IMR-90 (cell line): ENCODE results near the gene S100A5. TPM values are rescaled to one million over a fixed set of nuclear protein-coding genes. Genes with fewer than 3 reads are reported as not detected.

Experiments used
- ATAC-seq: fragments of 200-7000 bp; cut with Tn5 transposase; 2 replicates; pipeline ENCODE4 v1.9.1; 2020; ENCODE audit warnings: low read depth, mild to moderate bottlenecking, moderate library complexity
- BruUV-seq: library from RNA; stranded (reverse); fragments of 400-500 nt; replicated peaks from 2 replicates; lab custom pipeline; 2021; lab: Mats Ljungman, UMichigan
- CTCF ChIA-PET: fragments of 300-600 bp; formaldehyde crosslinking; extraction: SDS; loops from one replicate; lab custom pipeline; 2021; ENCODE audit warnings: antibody characterized with exemption; lab: Yijun Ruan, JAX
- POLR2A ChIA-PET: fragments of 300-600 bp; sonication (Branson Sonifier 250); formaldehyde crosslinking; loops from one replicate; lab custom pipeline; 2022; ENCODE audit warnings: antibody characterized with exemption; ENCODE audit not compliant: unreplicated experiment; lab: Charles Lee
- DNase-seq: peaks from one replicate; pipeline ENCODE4 v3.0.0; 2013
- H2AFZ ChIP-seq: replicated peaks from 2 replicates; pipeline ENCODE3; 2013; ENCODE audit warnings: low read length, mild to moderate bottlenecking; ENCODE audit not compliant: poor library complexity
- H2AK5ac ChIP-seq: 2 replicates; pipeline ENCODE4 v1.6.1; 2013; ENCODE audit warnings: low read depth, low read length, inconsistent platforms
- H2AK9ac ChIP-seq: replicated peaks from 2 replicates; pipeline ENCODE3; 2013; ENCODE audit warnings: mild to moderate bottlenecking, low read depth, low read length, moderate library complexity; ENCODE audit not compliant: poor library complexity
- H2BK120ac ChIP-seq: 2 replicates; pipeline ENCODE4 v1.6.1; 2013; ENCODE audit warnings: low read depth, low read length, inconsistent platforms
- H2BK15ac ChIP-seq: 3 replicates; pipeline ENCODE4 v1.6.1; 2013; ENCODE audit warnings: low read depth, low read length, inconsistent platforms
- H2BK20ac ChIP-seq: 2 replicates; pipeline ENCODE4 v1.6.1; 2013; ENCODE audit warnings: low read depth, mild to moderate bottlenecking, inconsistent platforms, low read length, moderate library complexity
- H2BK5ac ChIP-seq: 2 replicates; pipeline ENCODE4 v1.6.1; 2013; ENCODE audit warnings: mild to moderate bottlenecking, low read depth, low read length, inconsistent platforms; ENCODE audit not compliant: poor library complexity, severe bottlenecking
- H3K14ac ChIP-seq: replicated peaks from 2 replicates; pipeline ENCODE4 v1.6.1; 2013; ENCODE audit warnings: low read depth, low read length, inconsistent platforms
- H3K18ac ChIP-seq: 2 replicates; pipeline ENCODE4 v1.6.1; 2013; ENCODE audit warnings: low read depth, low read length, control low read depth
- H3K23ac ChIP-seq: 2 replicates; pipeline ENCODE4 v1.6.1; 2013; ENCODE audit warnings: low read depth, low read length, inconsistent platforms
- H3K27ac ChIP-seq: 2 replicates; pipeline ENCODE4 v1.5.1; 2013; ENCODE audit warnings: mild to moderate bottlenecking, control low read depth, low read length; ENCODE audit not compliant: insufficient read depth
- H3K27me3 ChIP-seq: 2 replicates; pipeline ENCODE4 v1.6.1; 2013; ENCODE audit warnings: low read length; ENCODE audit not compliant: control insufficient read depth, insufficient read depth
- H3K36me3 ChIP-seq: 2 replicates; pipeline ENCODE4 v1.6.1; 2013; ENCODE audit warnings: low read length, mixed read lengths; ENCODE audit not compliant: control insufficient read depth, insufficient read depth
- H3K4ac ChIP-seq: 2 replicates; pipeline ENCODE4 v1.6.1; 2013; ENCODE audit warnings: low read depth, low read length, inconsistent platforms
- H3K4me1 ChIP-seq: 2 replicates; pipeline ENCODE4 v1.6.1; 2013; ENCODE audit warnings: low read length, mixed read lengths; ENCODE audit not compliant: control insufficient read depth, insufficient read depth
- H3K4me2 ChIP-seq: 2 replicates; pipeline ENCODE4 v1.6.1; 2013; ENCODE audit warnings: low read depth, mild to moderate bottlenecking, control low read depth, low read length, moderate library complexity
- H3K4me3 ChIP-seq: 2 replicates; pipeline ENCODE4 v1.5.1; 2013; ENCODE audit warnings: low read depth, mild to moderate bottlenecking, control low read depth, low read length, moderate library complexity; ENCODE audit not compliant: insufficient read depth
- H3K56ac ChIP-seq: 2 replicates; pipeline ENCODE4 v1.6.1; 2013; ENCODE audit warnings: low read length, inconsistent platforms; ENCODE audit not compliant: insufficient read depth; ENCODE audit errors: extremely low read depth
- H3K79me1 ChIP-seq, 2 experiments: 2 replicates each; pipeline ENCODE4 v1.6.1; 2013; ENCODE audit warnings: low read length in 2 of 2, inconsistent platforms in 1 of 2, low read depth in 1 of 2
- H3K9ac ChIP-seq: 2 replicates; pipeline ENCODE4 v1.6.1; 2013; ENCODE audit warnings: low read depth, low read length, control low read depth
- H3K9me1 ChIP-seq: 2 replicates; pipeline ENCODE4 v1.6.1; 2013; ENCODE audit warnings: low read length, inconsistent platforms; ENCODE audit not compliant: insufficient read depth
- H3K9me3 ChIP-seq: 2 replicates; pipeline ENCODE4 v1.6.1; 2013; ENCODE audit warnings: low read length; ENCODE audit not compliant: control insufficient read depth, insufficient read depth
- H4K20me1 ChIP-seq: 2 replicates; pipeline ENCODE4 v1.6.1; 2013; ENCODE audit warnings: low read length, inconsistent platforms; ENCODE audit not compliant: insufficient read depth
- H4K5ac ChIP-seq: 2 replicates; pipeline ENCODE4 v1.6.1; 2013; ENCODE audit warnings: mild to moderate bottlenecking, low read depth, low read length, control low read depth
- H4K8ac ChIP-seq, 2 experiments: 2 replicates each; pipeline ENCODE4 v1.6.1; 2013; ENCODE audit warnings: low read depth in 2 of 2, low read length in 2 of 2, control low read depth in 1 of 2, inconsistent platforms in 1 of 2
- H4K91ac ChIP-seq: 2 replicates; pipeline ENCODE4 v1.6.1; 2013; ENCODE audit warnings: low read depth, low read length, inconsistent platforms; ENCODE audit not compliant: insufficient read depth
- BHLHE40 ChIP-seq: fragments of 150-350 bp; IDR thresholded peaks from 2 replicates; pipeline ENCODE4 v1.6.1; 2016; ENCODE audit warnings: mild to moderate bottlenecking, low read depth, low read length
- CEBPB ChIP-seq: IDR thresholded peaks from 2 replicates; pipeline ENCODE4 v1.6.1; 2012; ENCODE audit warnings: low read depth, low read length, improper control_type of control experiment
- CHD1 ChIP-seq: IDR thresholded peaks from 2 replicates; pipeline ENCODE4 v1.6.1; 2012; ENCODE audit warnings: low read depth, low read length, improper control_type of control experiment
- CTCF ChIP-seq: conservative IDR thresholded peaks from 2 replicates; pipeline ENCODE4 v1.5.1; 2012; ENCODE audit warnings: mild to moderate bottlenecking, low read depth, low read length, improper control_type of control experiment
- ELK1 ChIP-seq: fragments of 150-350 bp; IDR thresholded peaks from 2 replicates; pipeline ENCODE4 v1.6.1; 2016; ENCODE audit warnings: low read depth, mild to moderate bottlenecking, low read length, moderate library complexity, borderline replicate concordance
- FOS ChIP-seq: fragments of 150-350 bp; IDR thresholded peaks from 2 replicates; pipeline ENCODE4 v1.6.1; 2016; ENCODE audit warnings: low read depth, low read length
- MAZ ChIP-seq: IDR thresholded peaks from 2 replicates; pipeline ENCODE4 v1.6.1; 2012; ENCODE audit warnings: low read depth, mild to moderate bottlenecking, low read length, improper control_type of control experiment, moderate library complexity, borderline replicate concordance
- POLR2A ChIP-seq: IDR thresholded peaks from 2 replicates; pipeline ENCODE4 v1.6.1; 2012; ENCODE audit warnings: mild to moderate bottlenecking, low read depth, low read length
- RCOR1 ChIP-seq: IDR thresholded peaks from 2 replicates; pipeline ENCODE4 v1.6.1; 2012; ENCODE audit warnings: mild to moderate bottlenecking, low read length, improper control_type of control experiment; ENCODE audit not compliant: insufficient replicate concordance
- SMC3 ChIP-seq: fragments of 150-350 bp; IDR thresholded peaks from 2 replicates; pipeline ENCODE4 v1.6.1; 2016; ENCODE audit warnings: low read depth, mild to moderate bottlenecking, antibody characterized with exemption, low read length, moderate library complexity
- USF2 ChIP-seq: fragments of 150-350 bp; IDR thresholded peaks from 2 replicates; pipeline ENCODE4 v1.6.1; 2017; ENCODE audit warnings: mild to moderate bottlenecking, antibody characterized with exemption, low read length, low read depth
- WGBS, 2 experiments: methylation state at CpG; one replicate each; pipeline versions ENCODE4 v1.1.5 to v1.1.7; 2013; ENCODE audit warnings: missing lambda C conversion rate in 2 of 2; ENCODE audit not compliant: insufficient read length in 1 of 2; ENCODE audit errors: extremely low coverage in 2 of 2; 5-methylcytosine and 5-hydroxymethylcytosine counted together
- dilution Hi-C: fragments of 300-500 bp; cut with HindIII; formaldehyde crosslinking; loops from one replicate; pipeline ENCODE4 v1.14.3; 2018; ENCODE audit warnings: low sequenced_read_pairs; ENCODE audit not compliant: unreplicated experiment
- in situ Hi-C: fragments of 300-500 bp; cut with MboI; formaldehyde crosslinking; loops from 3 replicates; pipeline ENCODE4 v1.14.3; 2019; ENCODE audit warnings: low sequenced_read_pairs, inconsistent platforms, mixed read lengths
- intact Hi-C: fragments of 100-400 bp; cut with micrococcal nuclease; formaldehyde crosslinking; loops from 2 replicates; pipeline ENCODE4 v1.10.0; 2022
- polyA plus RNA-seq, 3 experiments: library from polyadenylated mRNA; depleted of rRNA; stranded (reverse); fragments of >200 nt; gene quantifications; 2 replicates each; pipeline ENCODE4 v1.2.3, GENCODE V29; 2012; ENCODE audit warnings: low replicate concordance in 1 of 3
- total RNA-seq: library from RNA; depleted of rRNA; stranded (reverse); fragments of >200 nt; gene quantifications from 2 replicates; pipeline ENCODE4 v1.2.3, GENCODE V29; 2012

Gene S100A5
- total and polyA plus RNA-seq, 2 of the 4 experiments (the other 2 are of a cell fraction): 0.27 TPM; not detected in 1

GRCh38 chr1:153498746-153499145 is 42.0 kb downstream of the S100A5 start:
- H2BK120ac ChIP-seq: no peak overlapping the region
- H3K9me1 ChIP-seq: no peaks in the 10 kb centered on the region
- 0% methylated on average over 1 of the region's 2 CpGs; no CpG with 5 or more reads in 1 of the 2 experiments for WGBS, 2 experiments
- no TSS peak for BruUV-seq
- H2AK9ac ChIP-seq: no peak overlapping the region
- no peak overlapping the region for H4K5ac ChIP-seq
- no peaks in the 10 kb centered on the region for H3K36me3 ChIP-seq
- H3K9ac ChIP-seq: no peak overlapping the region
- H3K4me3 ChIP-seq: no peak overlapping the region
- H3K14ac ChIP-seq: no peak overlapping the region
- TF ChIP-seq CHD1: no peak
- no peak for TF ChIP-seq CEBPB
- no peak for TF ChIP-seq SMC3
- TF ChIP-seq FOS: no peak
- TF ChIP-seq ELK1: no peak
- no peak for TF ChIP-seq BHLHE40
- no peak for TF ChIP-seq CTCF
- TF ChIP-seq MAZ: no peak
- no peak for TF ChIP-seq RCOR1
- TF ChIP-seq POLR2A: no peak
- no peak for TF ChIP-seq USF2
- no peak overlapping the region for H2AFZ ChIP-seq
- H3K4me1 ChIP-seq: no peaks in the 10 kb centered on the region; the same call in 1 of the 2 replicates
- H3K27me3 ChIP-seq: peaks cover 16% of the 10 kb centered on the region
- no peak overlapping the region for H2BK20ac ChIP-seq
- H4K91ac ChIP-seq: no peak overlapping the region
- ChIA-PET CTCF (interaction anchor here (1.4 kb wide), 1 partner anchor 146 kb away, joined by 7 read pairs; no protein-coding TSS in a partner anchor), POLR2A (no interaction called here)
- no peaks in the 10 kb centered on the region for H3K79me1 ChIP-seq
- no peak overlapping the region for H2BK5ac ChIP-seq
- no peak overlapping the region for H3K56ac ChIP-seq
- intact Hi-C loops (no loop called here), in situ Hi-C loops (no loop called here), dilution Hi-C loops (no loop called here)
- no peak for DNase-seq
- no peak overlapping the region for H2AK5ac ChIP-seq
- no peak for ATAC-seq
- no peak overlapping the region for H3K27ac ChIP-seq
- no peak overlapping the region for H4K8ac ChIP-seq
- H4K20me1 ChIP-seq: no peaks in the 10 kb centered on the region
- no peak overlapping the region for H2BK15ac ChIP-seq
- H3K23ac ChIP-seq: no peak overlapping the region
- H3K4ac ChIP-seq: no peak overlapping the region
- H3K18ac ChIP-seq: no peak overlapping the region
- no peak overlapping the region for H3K4me2 ChIP-seq
- H3K9me3 ChIP-seq: no peaks in the 10 kb centered on the region
